Activated gamma-delta T cell treated with Interleukin-2 at 50 U/mL for 16 hours (primary cell): ENCODE results near the gene PERCC1.
"Not testable (repeated sequence)": the region's sequence is repeated elsewhere in the genome, so short reads cannot be mapped to it uniquely, and the experiment has no call there.

Experiments used
- DNase-seq: peaks from one replicate; pipeline ENCODE4 v3.0.0-alpha.2; 2020

PERCC1 gene

DNA sequence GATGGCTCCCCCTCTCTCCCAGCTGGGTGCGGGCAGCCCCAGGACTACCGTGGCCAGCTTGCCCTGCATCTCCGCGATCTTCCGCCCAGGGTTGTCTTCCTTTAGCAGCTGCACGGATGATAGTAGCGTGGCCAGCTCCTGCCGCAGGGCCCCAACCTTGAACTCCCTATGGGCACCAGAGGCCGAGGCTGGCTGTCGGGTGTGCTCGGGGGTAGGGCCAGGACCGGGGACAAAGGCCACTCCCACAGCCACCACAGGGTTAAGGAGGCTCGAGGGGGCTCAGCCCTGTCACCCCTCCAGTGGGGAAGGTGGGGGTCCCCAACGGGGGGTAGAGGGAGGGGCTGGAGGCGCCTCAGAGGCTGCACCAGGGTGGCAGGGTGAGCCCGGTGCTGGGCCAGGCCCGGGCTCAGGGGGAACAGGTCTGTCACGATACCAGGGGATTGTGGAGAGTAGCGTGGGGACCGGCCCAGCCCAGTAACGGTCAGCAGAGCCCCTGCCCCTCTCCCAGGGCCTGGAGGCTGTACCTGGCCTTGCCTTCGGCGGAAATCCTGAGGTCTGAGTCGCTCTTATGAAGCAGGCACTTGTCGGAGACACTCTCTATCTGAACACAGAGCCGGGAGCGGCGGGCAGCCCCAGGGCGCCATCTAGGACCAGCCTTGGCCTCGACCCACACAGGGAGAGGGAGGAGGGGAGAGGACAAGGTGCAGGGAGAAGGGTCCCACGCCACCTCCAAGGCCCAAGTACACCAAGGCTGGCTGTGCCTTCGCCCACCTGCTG is 5.2 kb downstream of the PERCC1 start:
- no peak for DNase-seq

DNA sequence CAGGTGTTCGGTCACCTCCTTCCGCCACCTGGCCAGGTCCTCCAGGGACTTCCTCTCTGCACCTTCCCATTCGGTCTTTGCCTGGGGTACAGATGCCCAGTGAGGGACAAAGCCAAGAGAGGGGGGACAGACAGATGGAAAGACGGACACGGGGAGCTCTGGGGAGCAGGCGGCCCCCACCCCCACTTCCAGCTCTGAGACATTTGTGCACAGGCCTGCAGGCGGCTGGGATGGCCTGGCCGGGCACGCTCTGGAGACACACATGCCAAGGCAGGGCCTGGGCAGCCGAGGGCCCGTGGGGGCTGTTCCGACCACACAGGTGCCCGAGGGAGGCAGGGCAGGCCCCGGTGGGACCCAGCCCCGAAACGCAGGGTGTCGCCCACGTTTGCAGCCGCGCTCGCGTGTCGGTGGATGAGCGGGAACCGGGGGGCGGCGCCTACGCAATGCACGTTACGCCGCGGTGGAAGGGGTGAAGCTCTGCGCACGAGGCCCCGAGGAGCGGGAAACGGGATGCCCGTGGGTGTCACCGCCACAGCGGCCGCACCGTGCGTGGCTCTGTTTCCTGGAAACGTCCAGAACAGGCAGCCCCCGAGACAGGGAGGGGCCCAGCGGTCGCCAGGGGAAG is 6.0 kb downstream of the PERCC1 start:
- DNase-seq: no peak

- DNase-seq: no peak
Measured at GRCh38 chr16:1437606-1438005, 6.7 kb downstream of the PERCC1 start.

- DNase-seq: no peak
Measured at GRCh38 chr16:1438229-1439057, 7.6 kb downstream of the PERCC1 start.

DNA sequence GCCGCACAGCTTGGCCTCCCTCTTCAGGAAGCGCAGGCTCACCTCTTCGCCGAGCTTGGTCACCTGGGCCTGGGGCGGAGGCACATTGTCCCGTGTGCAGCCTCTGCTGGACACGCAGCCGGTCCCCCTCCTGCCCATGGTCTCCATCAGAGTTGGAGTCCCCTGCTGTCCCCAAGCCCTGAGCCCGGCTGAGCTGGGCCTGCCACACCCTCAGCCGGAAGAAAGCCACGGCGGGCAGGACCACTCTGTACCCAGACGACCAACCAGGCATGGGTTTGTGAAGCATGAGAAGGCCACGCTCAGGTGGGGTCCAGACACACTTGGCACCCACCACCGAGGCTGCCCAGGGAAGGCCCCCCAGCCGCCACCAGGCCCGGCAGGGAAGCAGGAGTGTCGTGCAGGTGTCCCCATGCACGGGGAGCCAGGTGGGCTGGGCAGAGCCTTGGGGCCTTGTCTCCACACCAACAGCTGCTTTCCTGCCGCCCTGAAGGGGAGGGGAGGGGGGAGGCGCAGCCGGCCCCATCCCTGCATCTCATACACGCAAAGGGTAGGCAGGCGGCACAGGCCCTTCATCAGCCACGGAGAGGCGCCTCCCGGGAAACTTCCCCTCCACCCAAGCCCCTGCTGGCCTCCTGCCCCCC is 8.3 kb downstream of the PERCC1 start:
- DNase-seq: no peak

DNA sequence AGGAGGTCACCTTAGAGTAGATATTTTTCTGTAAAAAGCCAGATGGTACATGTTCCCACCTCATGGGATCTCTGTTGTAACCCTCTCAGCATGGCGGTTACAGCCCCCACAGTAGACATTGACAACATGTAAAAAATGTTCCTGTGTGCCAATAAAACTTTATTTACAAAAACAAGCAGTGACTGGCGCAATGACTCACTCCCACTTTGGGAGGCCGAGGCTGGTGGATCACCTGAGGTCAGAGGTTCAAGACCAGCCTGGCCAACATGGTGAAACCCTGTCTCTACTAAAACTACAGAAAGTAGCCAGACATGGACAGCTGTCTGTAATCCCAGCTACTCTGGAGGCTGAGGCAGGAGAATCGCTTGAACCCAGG is 8.8 kb downstream of the PERCC1 start:
- not testable (repeated sequence) for DNase-seq

DNA sequence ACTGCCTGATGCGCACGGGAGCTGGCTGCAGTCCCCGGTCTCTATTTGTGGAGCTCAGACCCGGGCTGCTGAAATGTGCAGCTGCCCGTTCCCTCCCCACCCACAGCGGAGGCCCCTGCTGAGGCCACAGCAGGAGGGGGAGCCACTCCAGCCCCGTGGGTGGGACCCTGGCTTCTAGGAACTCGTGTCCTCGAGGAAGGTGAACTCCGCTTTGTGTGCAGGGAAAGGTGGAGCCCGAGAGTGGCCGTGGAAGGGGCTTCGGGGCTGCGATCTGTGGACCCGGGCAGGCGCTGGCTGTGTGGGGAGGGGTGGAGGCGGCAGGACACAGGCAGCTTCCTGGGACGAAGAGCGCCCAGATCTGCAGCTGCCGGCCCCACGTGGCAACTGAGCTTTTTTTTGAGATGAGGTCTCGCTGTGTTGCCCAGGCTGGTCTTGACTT is 10.5 kb downstream of the PERCC1 start:
- no peak for DNase-seq

- no peak for DNase-seq
Measured at GRCh38 chr16:1442697-1443096, 11.8 kb downstream of the PERCC1 start.

GRCh38 chr16:1443403-1443973 is 12.6 kb downstream of the PERCC1 start:
- no peak for DNase-seq

DNA sequence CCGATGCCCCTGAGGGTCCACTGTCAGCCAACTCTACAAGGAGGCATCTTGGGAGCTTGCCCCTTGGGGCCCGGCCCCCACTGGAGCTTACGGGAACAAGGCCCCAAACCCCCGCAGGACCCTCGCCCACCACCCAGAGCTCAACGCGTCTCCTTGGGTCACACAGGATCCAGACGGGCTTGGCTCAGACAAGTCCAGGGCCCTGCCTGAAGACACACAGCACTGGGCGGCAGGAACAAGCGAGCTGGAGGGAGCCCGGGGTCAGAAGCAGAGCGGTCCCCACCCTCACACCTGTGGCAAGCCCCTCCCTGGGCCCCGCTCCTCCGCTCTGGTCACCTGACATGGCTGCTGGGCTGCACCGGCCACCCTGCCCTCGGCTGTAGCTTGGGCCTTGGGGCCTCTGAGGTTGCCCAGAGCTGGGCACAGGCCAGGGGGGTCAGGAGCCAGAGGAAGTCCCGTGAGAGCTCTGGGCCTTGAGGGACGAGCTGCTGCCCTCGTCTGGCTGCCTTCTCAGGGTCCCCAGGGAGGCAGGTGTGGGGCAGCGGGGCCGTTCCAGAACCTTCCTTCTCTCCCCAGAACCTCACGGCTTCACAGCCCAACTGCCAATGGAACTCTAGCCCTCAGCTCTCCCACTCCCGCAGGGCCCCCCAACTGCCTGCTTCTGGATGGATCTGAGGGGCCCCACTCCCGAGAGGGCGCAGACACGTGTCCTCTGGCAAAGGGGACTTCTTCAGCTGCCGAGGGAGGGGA is 13.3 kb downstream of the PERCC1 start, which contains the start of gene CCDC154:
Gene CCDC154, minus strand, starts transcription at position 577 of the 750 bp plus-strand sequence. Its CDS starts 234 bp downstream, at position 343.
- no peak for DNase-seq

- no peak for DNase-seq
Measured at GRCh38 chr16:1444730-1445517, 14.0 kb downstream of the PERCC1 start.

DNA sequence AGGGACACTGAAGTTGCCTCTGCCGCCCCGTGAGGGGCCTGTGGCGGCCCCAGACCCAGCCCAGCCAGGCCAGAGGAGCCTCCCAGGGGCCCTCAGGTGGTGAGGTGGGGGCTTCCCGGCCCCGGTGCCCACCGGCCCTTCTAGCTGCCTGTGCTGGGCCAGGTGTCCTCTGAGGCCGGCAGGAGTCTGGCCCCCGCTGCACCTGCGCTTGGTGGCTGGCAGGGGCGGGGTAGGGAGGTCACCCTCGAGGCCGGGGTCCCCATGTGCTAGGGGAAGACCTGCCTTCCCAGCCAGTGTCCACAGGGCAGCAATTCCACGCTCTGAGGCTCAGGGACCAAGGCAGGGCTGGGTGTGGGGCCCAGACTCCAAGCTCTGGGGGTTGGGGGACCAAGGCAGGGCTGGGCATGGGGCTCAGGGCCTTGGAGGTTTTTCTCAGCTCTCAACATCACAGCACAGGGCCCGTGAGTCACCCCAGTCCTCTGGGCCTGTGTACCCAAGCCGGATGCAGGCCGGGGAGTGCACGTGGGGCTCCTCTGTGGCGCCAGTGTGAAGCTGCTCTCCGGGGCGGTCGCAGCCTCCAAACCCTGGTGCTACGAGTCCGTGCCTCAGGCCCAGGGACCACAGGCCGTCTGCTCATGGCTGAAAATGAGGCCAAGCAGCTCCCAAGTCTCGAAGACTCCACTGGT is 14.8 kb downstream of the PERCC1 start:
- no peak for DNase-seq

DNA sequence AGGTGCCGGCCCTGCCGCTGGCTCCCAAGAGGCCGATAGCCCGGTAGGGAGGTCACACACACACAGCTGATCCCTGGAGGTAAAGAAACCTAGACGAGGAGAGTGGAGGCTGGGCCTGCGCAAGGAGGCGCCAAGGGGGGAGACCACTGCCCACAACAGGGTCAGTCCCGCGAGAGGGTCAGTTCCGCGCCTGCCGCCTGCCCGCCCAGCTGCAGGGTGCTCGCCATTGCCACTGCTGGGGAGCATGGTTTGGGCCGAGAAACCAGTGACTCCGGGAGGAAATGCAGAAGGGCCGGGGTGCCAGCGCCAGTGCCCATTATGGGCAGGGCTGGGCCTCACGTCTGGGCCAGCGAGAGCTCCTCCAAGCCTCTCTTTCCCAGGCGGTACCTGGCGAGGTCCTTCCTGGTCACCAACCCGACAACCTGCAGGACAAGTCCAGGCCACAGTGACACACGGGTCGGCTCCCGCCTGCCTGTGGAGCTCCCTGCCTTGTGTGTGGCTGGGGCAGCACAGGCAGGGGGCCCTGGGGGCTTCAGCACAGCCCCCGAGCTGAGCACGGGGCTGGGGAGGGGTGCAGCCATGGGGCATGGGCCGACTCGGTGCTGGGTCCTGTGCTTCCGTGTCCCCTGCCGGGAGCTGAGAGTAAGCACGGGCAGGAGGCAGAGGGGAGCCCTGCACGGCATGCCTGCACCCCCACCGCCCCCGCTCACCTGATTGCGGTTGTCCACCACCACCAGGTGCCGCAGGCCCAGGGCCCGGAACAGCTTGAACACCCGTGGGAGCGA is 15.6 kb downstream of the PERCC1 start:
- DNase-seq: no peak

- no peak for DNase-seq
Measured at GRCh38 chr16:1447965-1448364, 17.1 kb downstream of the PERCC1 start.

DNA sequence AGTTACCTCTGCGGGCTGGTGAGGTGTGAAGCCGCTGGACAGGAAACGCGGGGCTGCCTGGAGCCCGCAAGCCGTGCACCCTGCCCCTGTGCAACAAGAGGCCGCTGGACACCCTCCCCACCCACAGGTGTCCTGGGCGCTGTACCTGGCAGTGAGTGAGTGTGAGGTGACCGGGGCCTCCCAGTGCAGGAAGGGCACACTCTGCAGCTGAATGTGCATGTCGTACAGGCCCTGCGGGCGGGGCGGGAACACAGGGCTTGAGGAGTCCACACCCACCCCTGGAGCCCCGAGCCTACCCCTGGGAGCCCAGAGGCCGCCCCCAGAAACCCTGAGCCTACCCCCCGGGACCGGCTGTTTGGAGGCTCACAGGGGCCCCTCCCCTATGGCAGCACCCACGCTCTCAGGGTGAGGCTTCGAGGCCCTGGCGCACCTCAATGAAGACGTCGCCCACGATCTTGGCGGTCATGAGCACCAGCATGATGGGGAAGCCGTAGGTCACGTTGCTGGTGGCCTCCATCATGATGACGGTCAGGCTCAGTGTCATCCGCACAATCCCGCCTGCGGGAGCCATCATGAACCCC is 17.7 kb downstream of the PERCC1 start:
- no peak for DNase-seq

DNA sequence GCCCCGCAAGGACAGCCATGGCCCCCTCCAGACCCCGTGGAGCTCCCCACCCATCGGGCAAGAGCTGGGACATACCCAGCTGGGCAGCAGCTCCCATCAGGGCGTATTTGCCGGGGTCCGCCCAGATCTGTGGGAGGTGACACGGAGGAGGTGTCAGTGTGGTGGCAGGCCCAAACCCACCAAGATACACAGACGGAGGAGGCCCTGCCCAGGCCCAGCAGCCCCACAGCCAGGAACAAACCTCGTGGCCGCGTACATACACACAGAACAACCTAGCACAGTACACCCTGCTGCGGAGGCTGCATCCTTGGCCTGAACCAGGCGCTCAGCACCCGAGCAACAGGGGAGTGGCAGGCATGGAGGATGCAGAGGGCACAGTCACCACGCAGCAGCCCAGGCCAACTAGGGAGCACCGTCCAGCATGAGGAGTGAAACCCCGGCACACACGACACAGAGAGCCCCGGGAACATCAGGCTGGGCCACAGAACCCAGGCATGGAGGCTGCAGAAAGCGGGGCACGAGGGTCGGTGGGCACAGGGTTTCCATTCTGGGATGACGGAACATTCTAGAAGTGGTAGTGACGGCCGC is 18.4 kb downstream of the PERCC1 start:
- no peak for DNase-seq

GRCh38 chr16:1450218-1450617 is 19.3 kb downstream of the PERCC1 start:
- DNase-seq: no peak

GRCh38 chr16:1450841-1451240 is 20.0 kb downstream of the PERCC1 start:
- DNase-seq: no peak
